ENCODE results near the gene SPDYA.
"Not testable (repeated sequence)": the region's sequence is repeated elsewhere in the genome, so short reads cannot be mapped to it uniquely, and the experiment has no call there.

DNA sequence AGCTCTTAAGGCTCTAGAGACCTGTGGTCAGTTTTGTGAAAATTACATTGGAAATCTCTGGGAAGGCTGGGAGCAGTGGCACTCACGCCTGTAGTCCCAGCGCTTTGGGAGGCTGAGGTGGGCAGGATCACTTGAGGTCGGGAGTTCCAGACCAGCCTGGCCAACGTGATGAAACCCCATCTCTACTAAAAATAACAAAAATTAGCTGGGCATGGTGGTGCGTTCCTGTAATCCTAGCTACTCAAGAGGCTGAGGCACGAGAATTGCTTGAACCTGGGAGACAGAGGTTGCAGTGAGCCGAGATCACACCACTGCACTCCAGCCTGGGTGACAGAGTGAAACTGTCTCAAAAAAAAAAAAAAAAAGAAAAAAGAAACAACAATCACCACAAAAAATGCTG, 26.1 kb upstream of the SPDYA start:
- TF ChIP-seq, protein P1, sequence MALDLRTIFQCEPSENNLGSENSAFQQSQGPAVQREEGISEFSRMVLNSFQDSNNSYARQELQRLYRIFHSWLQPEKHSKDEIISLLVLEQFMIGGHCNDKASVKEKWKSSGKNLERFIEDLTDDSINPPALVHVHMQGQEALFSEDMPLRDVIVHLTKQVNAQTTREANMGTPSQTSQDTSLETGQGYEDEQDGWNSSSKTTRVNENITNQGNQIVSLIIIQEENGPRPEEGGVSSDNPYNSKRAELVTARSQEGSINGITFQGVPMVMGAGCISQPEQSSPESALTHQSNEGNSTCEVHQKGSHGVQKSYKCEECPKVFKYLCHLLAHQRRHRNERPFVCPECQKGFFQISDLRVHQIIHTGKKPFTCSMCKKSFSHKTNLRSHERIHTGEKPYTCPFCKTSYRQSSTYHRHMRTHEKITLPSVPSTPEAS (tag by site-specific recombination; IDR thresholded peaks at IDR 0.05) = not testable (repeated sequence)
- TF ChIP-seq, protein P2, sequence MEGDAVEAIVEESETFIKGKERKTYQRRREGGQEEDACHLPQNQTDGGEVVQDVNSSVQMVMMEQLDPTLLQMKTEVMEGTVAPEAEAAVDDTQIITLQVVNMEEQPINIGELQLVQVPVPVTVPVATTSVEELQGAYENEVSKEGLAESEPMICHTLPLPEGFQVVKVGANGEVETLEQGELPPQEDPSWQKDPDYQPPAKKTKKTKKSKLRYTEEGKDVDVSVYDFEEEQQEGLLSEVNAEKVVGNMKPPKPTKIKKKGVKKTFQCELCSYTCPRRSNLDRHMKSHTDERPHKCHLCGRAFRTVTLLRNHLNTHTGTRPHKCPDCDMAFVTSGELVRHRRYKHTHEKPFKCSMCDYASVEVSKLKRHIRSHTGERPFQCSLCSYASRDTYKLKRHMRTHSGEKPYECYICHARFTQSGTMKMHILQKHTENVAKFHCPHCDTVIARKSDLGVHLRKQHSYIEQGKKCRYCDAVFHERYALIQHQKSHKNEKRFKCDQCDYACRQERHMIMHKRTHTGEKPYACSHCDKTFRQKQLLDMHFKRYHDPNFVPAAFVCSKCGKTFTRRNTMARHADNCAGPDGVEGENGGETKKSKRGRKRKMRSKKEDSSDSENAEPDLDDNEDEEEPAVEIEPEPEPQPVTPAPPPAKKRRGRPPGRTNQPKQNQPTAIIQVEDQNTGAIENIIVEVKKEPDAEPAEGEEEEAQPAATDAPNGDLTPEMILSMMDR (tag by site-specific recombination; IDR thresholded peaks at IDR 0.05) = not testable (repeated sequence)
- TF ChIP-seq ZNF747 (tag by site-specific recombination; IDR thresholded peaks at IDR 0.05); ZNF530 (tag by site-specific recombination; IDR thresholded peaks at IDR 0.05; ENCODE audit: low read depth); YY1 (tag by site-specific recombination; IDR thresholded peaks at IDR 0.05): not testable (repeated sequence)
- TF ChIP-seq, protein P3, sequence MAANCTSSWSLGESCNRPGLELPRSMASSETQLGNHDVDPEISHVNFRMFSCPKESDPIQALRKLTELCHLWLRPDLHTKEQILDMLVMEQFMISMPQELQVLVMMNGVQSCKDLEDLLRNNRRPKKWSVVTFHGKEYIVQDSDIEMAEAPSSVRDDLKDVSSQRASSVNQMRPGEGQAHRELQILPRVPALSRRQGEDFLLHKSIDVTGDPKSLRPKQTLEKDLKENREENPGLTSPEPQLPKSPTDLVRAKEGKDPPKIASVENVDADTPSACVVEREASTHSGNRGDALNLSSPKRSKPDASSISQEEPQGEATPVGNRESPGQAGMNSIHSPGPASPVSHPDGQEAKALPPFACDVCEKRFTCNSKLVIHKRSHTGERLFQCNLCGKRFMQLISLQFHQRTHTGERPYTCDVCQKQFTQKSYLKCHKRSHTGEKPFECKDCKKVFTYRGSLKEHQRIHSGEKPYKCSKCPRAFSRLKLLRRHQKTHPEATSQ (tag by site-specific recombination; IDR thresholded peaks at IDR 0.05) = not testable (repeated sequence)
- TF ChIP-seq, protein P4, sequence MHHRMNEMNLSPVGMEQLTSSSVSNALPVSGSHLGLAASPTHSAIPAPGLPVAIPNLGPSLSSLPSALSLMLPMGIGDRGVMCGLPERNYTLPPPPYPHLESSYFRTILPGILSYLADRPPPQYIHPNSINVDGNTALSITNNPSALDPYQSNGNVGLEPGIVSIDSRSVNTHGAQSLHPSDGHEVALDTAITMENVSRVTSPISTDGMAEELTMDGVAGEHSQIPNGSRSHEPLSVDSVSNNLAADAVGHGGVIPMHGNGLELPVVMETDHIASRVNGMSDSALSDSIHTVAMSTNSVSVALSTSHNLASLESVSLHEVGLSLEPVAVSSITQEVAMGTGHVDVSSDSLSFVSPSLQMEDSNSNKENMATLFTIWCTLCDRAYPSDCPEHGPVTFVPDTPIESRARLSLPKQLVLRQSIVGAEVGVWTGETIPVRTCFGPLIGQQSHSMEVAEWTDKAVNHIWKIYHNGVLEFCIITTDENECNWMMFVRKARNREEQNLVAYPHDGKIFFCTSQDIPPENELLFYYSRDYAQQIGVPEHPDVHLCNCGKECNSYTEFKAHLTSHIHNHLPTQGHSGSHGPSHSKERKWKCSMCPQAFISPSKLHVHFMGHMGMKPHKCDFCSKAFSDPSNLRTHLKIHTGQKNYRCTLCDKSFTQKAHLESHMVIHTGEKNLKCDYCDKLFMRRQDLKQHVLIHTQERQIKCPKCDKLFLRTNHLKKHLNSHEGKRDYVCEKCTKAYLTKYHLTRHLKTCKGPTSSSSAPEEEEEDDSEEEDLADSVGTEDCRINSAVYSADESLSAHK (tag by site-specific recombination; IDR thresholded peaks at IDR 0.05) = not testable (repeated sequence)

Data from HEK293 (cell line).